H54 (cell line): ENCODE data around the gene CAPSL.
"Not testable (repeated sequence)": the region's sequence is repeated elsewhere in the genome, so short reads cannot be mapped to it uniquely, and the experiment has no call there.

Experiments
- DNase-seq: peaks from one replicate; pipeline ENCODE4 v3.0.0; 2011; ENCODE audit warnings: low spot score, mixed read lengths; ENCODE audit not compliant: insufficient read length
- FAIRE-seq: peaks from 3 replicates; lab custom pipeline; 2011; peaks lifted over from hg19 to GRCh38; lab: Jason Lieb, UNC
- POLR2A ChIP-seq: IDR thresholded peaks from 2 replicates; pipeline ENCODE4 v1.6.1; 2011; ENCODE audit warnings: low read depth, mild to moderate bottlenecking, low read length

The CAPSL gene

GRCh38 chr5:35899800-35900199 is 38.6 kb downstream of the CAPSL start:
- DNase-seq, result no peak
- no peak for TF ChIP-seq POLR2A
- no peak for FAIRE-seq

GRCh38 chr5:35898952-35899660 is 39.3 kb downstream of the CAPSL start:
- peak; percentile 62 for FAIRE-seq
- TF ChIP-seq POLR2A, result no peak

DNA sequence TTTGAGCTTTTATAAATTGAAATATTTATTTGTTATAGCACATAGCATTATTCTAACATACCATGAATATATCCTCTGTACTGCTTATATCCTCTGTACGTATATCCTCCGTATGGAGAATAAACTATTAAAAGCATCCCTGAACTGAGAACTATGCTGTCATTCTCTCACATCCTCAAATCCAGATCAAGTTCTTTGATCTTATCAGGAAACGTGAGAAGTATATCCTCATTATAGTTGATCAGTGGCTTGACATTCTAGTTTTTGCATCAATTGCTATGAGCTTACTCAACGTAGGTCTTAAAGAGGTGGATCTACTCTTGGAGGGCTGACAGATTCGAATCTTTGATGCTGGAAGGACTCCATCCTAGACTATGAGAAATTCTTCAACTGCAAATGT is 44.3 kb downstream of the CAPSL start:
- DNase-seq (no peak), FAIRE-seq (no peak)
- no peak for TF ChIP-seq POLR2A

More at GRCh38 chr5:35898952-35899660, 39.3 kb downstream of the CAPSL start:
- no peak for DNase-seq

DNA sequence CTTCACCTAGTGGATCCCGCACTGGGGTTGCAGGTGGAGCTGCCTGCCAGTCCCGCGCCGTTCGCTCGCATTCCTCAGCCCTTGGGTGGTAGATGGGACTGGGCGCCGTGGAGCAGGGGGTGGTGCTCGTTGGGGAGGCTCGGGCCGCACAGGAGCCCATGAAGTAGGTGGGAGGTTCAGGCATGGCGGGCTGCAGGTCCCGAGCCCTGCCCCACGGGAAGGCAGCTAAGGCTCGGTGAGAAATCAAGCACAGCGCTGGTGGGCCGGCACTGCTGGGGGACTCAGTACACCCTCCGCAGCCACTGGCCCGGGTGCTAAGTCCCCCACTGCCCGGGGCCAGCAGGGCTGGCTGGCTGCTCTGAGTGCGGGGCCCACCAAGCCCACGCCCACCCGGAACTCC is 45.6 kb downstream of the CAPSL start:
- not testable (repeated sequence) for FAIRE-seq, DNase-seq

DNA sequence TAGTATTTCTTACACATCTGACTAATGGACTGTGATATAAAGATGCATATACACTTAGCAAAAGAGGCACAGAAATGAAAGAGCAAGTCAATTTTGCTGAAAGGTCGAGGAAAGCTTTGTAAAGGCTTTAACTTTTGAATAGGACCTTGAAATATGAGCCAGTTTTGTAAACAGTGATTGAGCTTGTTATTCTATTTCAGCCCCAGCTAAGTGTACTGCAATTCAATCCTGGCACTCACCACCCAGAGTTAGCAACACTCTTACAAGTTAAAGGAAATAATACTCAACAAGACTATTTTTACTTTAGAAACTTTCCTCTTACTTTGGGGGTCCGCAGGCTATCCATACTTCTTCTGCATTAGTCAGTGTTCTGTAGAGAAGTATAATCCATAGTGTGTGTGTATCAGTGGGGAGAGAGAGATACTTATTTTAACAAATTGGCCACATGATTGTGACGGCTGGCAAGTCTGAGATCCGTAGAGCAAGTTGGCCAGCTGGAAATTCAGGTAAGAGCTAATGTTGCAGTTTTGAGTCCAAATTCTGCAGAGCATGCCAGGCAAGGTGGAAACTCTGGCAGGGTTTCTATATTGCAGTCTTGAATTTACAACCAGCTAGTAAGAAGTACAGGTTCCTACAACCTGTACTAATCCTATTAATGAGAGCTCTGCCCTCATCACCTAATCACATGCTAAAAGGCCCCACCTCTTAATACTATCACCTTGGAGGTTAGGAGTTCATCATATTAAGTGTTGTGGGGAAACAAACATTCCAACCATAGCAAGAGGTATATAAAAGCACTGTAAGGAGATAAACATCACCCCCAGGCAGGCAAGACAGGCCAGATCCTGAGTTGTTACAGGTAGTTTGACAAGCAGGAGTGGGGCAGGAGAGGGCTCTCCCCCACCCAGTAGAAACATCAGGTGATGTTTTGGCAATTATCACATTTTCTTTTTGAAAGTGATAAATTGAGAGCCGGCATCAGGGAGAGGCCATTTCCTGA is 48.1 kb downstream of the CAPSL start:
- no peak for DNase-seq
- FAIRE-seq, result no peak

GRCh38 chr5:35887321-35888100 is 50.9 kb downstream of the CAPSL start:
- peak; percentile 74 for FAIRE-seq
- no peak for TF ChIP-seq POLR2A
- DNase-seq, result no peak

More for the DNA sequence above, 48.1 kb downstream of the CAPSL start:
- no peak for TF ChIP-seq POLR2A

DNA sequence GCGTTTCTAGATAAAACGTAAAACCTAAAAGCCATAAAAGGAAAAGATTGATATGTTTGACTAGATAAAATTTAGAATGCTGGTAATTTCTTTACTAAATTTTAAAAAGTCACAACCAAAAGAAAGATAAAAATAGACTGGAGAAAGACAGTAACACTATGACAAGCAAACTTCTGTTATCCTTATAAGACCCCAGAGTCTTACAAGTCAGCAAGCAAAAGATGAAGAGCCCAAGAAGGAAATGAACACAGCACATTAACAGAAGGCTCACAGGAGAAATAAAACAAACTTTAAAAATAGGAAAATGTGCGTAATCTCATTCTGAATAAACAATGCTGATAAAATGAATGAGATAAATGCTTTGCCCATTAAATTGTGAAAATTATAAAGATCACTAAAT is 52.0 kb downstream of the CAPSL start:
- no peak for TF ChIP-seq POLR2A
- DNase-seq (no peak), FAIRE-seq (no peak)

DNA sequence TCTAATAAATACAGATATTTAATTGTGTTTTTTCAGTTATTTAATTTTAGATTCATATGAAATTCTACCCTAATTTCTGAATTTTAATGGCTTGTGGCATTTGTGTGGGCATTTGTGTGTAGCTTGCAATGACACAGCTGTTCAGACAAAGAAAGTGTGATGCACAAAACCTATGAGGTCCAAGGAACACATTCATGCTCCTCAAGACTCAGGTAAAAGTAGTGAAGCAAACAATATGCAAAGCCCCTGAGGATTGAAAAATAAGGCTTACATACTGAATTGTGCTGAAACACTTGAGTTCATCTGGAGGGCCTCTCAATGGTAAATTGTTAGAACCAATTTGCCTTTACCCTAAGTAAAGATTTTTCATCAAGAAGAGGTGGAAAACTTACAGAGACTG is 53.6 kb downstream of the CAPSL start:
- DNase-seq (no peak), FAIRE-seq (no peak)
- TF ChIP-seq POLR2A, result no peak

DNA sequence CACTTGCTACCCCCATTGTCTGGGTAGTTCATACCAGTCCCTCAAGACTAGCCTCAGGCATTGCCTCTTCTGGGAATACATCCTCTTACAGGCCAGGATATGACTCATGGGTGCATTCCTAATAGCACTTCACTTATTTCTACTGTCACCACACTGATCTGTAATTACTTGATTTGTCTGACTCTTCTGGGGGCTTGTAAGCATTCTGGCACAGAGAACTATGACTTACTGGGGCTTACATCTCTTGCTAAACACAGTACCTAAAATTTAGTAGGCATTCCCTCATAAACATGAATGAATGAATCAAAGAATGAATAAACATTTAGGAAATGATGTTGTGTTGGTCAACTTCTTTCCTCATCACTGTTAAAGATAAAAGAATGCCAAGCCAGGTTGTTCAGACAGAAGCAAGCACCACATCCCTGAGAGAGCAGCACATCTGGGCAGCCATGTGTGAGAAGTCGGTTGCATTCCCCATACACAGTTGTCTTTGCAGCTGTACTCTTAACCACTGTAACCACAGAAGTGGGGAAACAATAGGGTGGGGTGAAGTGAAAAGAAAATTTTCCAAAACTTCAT is 54.1 kb downstream of the CAPSL start:
- peak; percentile 49 for DNase-seq
- peak; percentile 97 for FAIRE-seq
- no peak for TF ChIP-seq POLR2A

DNA sequence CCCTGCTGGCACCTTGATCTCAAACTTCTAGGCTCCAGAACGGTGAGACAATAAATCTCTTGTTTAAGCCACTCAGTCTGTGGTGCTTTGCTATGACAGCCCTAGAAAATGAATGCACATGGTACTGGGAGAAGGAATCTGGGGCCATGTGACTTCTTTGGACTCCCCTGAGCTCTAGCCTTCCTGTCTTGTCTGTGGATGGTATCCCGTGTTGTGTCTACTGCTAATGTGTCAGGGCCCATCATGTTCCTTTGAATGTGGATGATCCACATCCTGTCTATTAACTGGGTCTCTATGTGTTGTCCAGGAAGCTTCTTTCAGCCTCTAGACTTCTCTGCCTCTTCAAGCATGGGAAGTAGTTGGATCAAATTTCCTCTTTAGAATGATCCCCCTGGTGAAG is 56.7 kb downstream of the CAPSL start:
- DNase-seq (no peak), FAIRE-seq (no peak)
- TF ChIP-seq POLR2A, result no peak

GRCh38 chr5:35880156-35880555 is 58.3 kb downstream of the CAPSL start:
- DNase-seq, result no peak
- no peak for FAIRE-seq
- TF ChIP-seq POLR2A, result no peak

GRCh38 chr5:35879649-35880048 is 58.8 kb downstream of the CAPSL start:
- no peak for TF ChIP-seq POLR2A
- DNase-seq (no peak), FAIRE-seq (no peak)

DNA sequence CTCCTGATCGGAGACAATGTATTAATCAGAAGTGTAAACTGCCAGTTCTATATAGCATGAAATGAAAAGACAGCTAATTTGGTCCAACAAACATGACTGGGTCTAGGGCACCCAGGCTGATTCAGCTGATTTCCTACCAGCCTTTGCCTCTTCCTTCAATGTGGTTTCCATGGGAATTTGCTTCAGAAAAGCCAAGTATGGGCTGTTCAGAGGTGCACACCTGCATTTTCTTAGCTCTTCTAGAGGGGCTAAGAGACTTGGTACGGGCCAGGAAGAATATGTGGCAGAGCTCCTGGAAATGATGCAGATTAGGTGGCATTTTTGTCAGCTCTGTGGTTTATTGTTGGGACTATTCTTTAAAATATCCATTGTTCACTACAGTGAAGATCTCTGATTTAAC is 59.3 kb downstream of the CAPSL start:
- no peak for TF ChIP-seq POLR2A
- DNase-seq (no peak), FAIRE-seq (no peak)
